H9 (cell line): Measurements from ENCODE around the gene LHX4. TPM values are rescaled to one million over a fixed set of nuclear protein-coding genes. Genes with fewer than 3 reads are reported as not detected.

Source experiments
- DNase-seq: peaks from one replicate; pipeline ENCODE4 v3.0.0-alpha.2; 2017
- H2AFZ ChIP-seq: one replicate; pipeline ENCODE4 v1.6.1; 2013; ENCODE audit warnings: mild to moderate bottlenecking, low read length, control low read depth, moderate library complexity
- H2AK5ac ChIP-seq: 2 replicates; pipeline ENCODE4 v1.6.1; 2013; ENCODE audit warnings: low read length, control low read depth, mixed read lengths; ENCODE audit not compliant: insufficient read length
- H2BK120ac ChIP-seq: one replicate; pipeline ENCODE4 v1.6.1; 2013; ENCODE audit warnings: low read depth, mild to moderate bottlenecking, low read length, control low read depth, inconsistent platforms; ENCODE audit not compliant: poor library complexity, severe bottlenecking
- H2BK12ac ChIP-seq: 2 replicates; pipeline ENCODE4 v1.6.1; 2013; ENCODE audit warnings: low read length, control low read depth, mixed read lengths, low read depth; ENCODE audit not compliant: insufficient read length
- H2BK15ac ChIP-seq: 2 replicates; pipeline ENCODE4 v1.6.1; 2013; ENCODE audit warnings: low read depth, low read length, control low read depth
- H2BK20ac ChIP-seq: one replicate; pipeline ENCODE4 v1.6.1; 2013; ENCODE audit warnings: low read depth, mild to moderate bottlenecking, low read length, control low read depth, inconsistent platforms; ENCODE audit not compliant: poor library complexity, severe bottlenecking
- H2BK5ac ChIP-seq: 2 replicates; pipeline ENCODE4 v1.6.1; 2013; ENCODE audit warnings: low read length, control low read depth, mixed read lengths; ENCODE audit not compliant: insufficient read length
- H3K14ac ChIP-seq: 2 replicates; pipeline ENCODE4 v1.6.1; 2013; ENCODE audit warnings: low read length, control low read depth; ENCODE audit not compliant: insufficient read depth
- H3K18ac ChIP-seq: 2 replicates; pipeline ENCODE4 v1.6.1; 2013; ENCODE audit warnings: low read depth, mild to moderate bottlenecking, mixed read lengths, low read length, control low read depth; ENCODE audit not compliant: insufficient read length
- H3K23ac ChIP-seq: 2 replicates; pipeline ENCODE4 v1.6.1; 2013; ENCODE audit warnings: low read length, control low read depth, mixed read lengths, low read depth; ENCODE audit not compliant: insufficient read length
- H3K23me2 ChIP-seq: 2 replicates; pipeline ENCODE4 v1.6.1; 2013; ENCODE audit warnings: low read depth, mild to moderate bottlenecking, mixed read lengths, low read length, control low read depth; ENCODE audit not compliant: insufficient read length, poor library complexity, severe bottlenecking
- H3K27ac ChIP-seq: 2 replicates; pipeline ENCODE4 v1.5.1; 2013; ENCODE audit warnings: low read length, control low read depth, mixed read lengths, low read depth; ENCODE audit not compliant: insufficient read length
- H3K27me3 ChIP-seq: 2 replicates; pipeline ENCODE4 v1.6.1; 2013; ENCODE audit warnings: low read length, control low read depth, inconsistent platforms; ENCODE audit not compliant: insufficient read depth
- H3K4ac ChIP-seq: 2 replicates; pipeline ENCODE4 v1.6.1; 2013; ENCODE audit warnings: low read depth, mild to moderate bottlenecking, control low read depth, inconsistent platforms, low read length, moderate library complexity
- H3K4me1 ChIP-seq: 2 replicates; pipeline ENCODE4 v1.6.1; 2013; ENCODE audit warnings: low read length, control low read depth, inconsistent platforms; ENCODE audit not compliant: insufficient read depth
- H3K4me2 ChIP-seq: 2 replicates; pipeline ENCODE4 v1.6.1; 2013; ENCODE audit warnings: low read length, control low read depth, mixed read lengths; ENCODE audit not compliant: insufficient read length, insufficient read depth
- H3K56ac ChIP-seq: 2 replicates; pipeline ENCODE4 v1.6.1; 2013; ENCODE audit warnings: low read depth, mild to moderate bottlenecking, mixed read lengths, low read length, control low read depth; ENCODE audit not compliant: insufficient read length
- H3K79me1 ChIP-seq: 2 replicates; pipeline ENCODE4 v1.6.1; 2013; ENCODE audit warnings: low read depth, mild to moderate bottlenecking, moderate library complexity, low read length, control low read depth, inconsistent platforms; ENCODE audit not compliant: insufficient read depth, poor library complexity, severe bottlenecking
- H3K79me2 ChIP-seq: 2 replicates; pipeline ENCODE4 v1.6.1; 2013; ENCODE audit warnings: low read length, control low read depth, inconsistent platforms; ENCODE audit not compliant: insufficient read depth
- H3K9ac ChIP-seq: 2 replicates; pipeline ENCODE4 v1.6.1; 2013; ENCODE audit warnings: low read length, control low read depth, mixed read lengths; ENCODE audit not compliant: insufficient read length; ENCODE audit errors: extremely low read depth
- H3K9me3 ChIP-seq: one replicate; pipeline ENCODE4 v1.6.1; 2013; ENCODE audit warnings: low read depth, low read length, inconsistent platforms; ENCODE audit not compliant: control insufficient read depth
- H3T11ph ChIP-seq: one replicate; pipeline ENCODE4 v1.6.1; 2013; ENCODE audit warnings: mild to moderate bottlenecking, low read length, control low read depth, inconsistent platforms
- H4K20me1 ChIP-seq: one replicate; pipeline ENCODE4 v1.6.1; 2013; ENCODE audit not compliant: control insufficient read depth, insufficient read length, insufficient read depth
- H4K5ac ChIP-seq: 2 replicates; pipeline ENCODE4 v1.6.1; 2013; ENCODE audit warnings: low read depth, mild to moderate bottlenecking, mixed read lengths, low read length, control low read depth; ENCODE audit not compliant: insufficient read length
- H4K8ac ChIP-seq: replicated peaks from 2 replicates; pipeline ENCODE4 v1.6.1; 2013; ENCODE audit warnings: low read length, control low read depth, mixed read lengths, low read depth; ENCODE audit not compliant: insufficient read length
- H4K91ac ChIP-seq: 2 replicates; pipeline ENCODE4 v1.6.1; 2013; ENCODE audit warnings: low read depth, mild to moderate bottlenecking, moderate library complexity, mixed read lengths, low read length, control low read depth; ENCODE audit not compliant: insufficient read length
- H3K27ac Mint-ChIP-seq, 3 experiments: 2 replicates in 2 of 3; 3 replicates in 1 of 3; pipeline ENCODE4 v1.8.0; 2020 to 2021; ENCODE audit warnings: mixed read lengths in 3 of 3, mild to moderate bottlenecking in 1 of 3, moderate library complexity in 1 of 3
- H3K27me3 Mint-ChIP-seq: 2 replicates; pipeline ENCODE4 v1.8.0; 2021; ENCODE audit warnings: low read depth, mild to moderate bottlenecking, moderate library complexity, mixed read lengths
- H3K36me3 Mint-ChIP-seq, 3 experiments: 2 replicates in 2 of 3; 3 replicates in 1 of 3; pipeline ENCODE4 v1.8.0; 2020 to 2021; ENCODE audit warnings: low read depth in 3 of 3, mixed read lengths in 3 of 3; ENCODE audit not compliant: insufficient read depth in 1 of 3
- H3K4me1 Mint-ChIP-seq, 2 experiments: 2 replicates each; pipeline ENCODE4 v1.8.0; 2020; ENCODE audit warnings: mixed read lengths in 2 of 2
- H3K4me3 Mint-ChIP-seq, 2 experiments: 2 replicates in 1 of 2; 3 replicates in 1 of 2; pipeline ENCODE4 v1.8.0; 2020 to 2021; ENCODE audit warnings: mild to moderate bottlenecking in 2 of 2, mixed read lengths in 2 of 2, moderate library complexity in 1 of 2
- H3K9me3 Mint-ChIP-seq, 2 experiments: 2 replicates in 1 of 2; 3 replicates in 1 of 2; pipeline ENCODE4 v1.8.0; 2020; ENCODE audit warnings: mild to moderate bottlenecking in 2 of 2, mixed read lengths in 2 of 2, moderate library complexity in 1 of 2
- WGBS: extraction: QIAGEN DNeasy Blood & Tissue Kit; methylation state at CpG from one replicate; pipeline ENCODE4 v1.1.7; 2013; ENCODE audit warnings: missing lambda C conversion rate, low lambda C conversion rate, mixed read lengths; ENCODE audit not compliant: insufficient read length; ENCODE audit errors: extremely low coverage; 5-methylcytosine and 5-hydroxymethylcytosine counted together
- total RNA-seq: library from RNA; stranded (reverse); gene quantifications from 2 replicates; pipeline ENCODE4 v1.2.1, GENCODE V29; 2021
- TF ChIP-seq, protein P1 (sequence below): fragments of 200-600 bp; sonication (generic); conservative IDR thresholded peaks from 3 replicates; pipeline ENCODE4 v1.8.0; 2021; ENCODE audit warnings: antibody characterized with exemption, mild to moderate bottlenecking

LHX4 gene
- total RNA-seq, 1 experiment from 2014 or later: 1.9 TPM

DNA sequence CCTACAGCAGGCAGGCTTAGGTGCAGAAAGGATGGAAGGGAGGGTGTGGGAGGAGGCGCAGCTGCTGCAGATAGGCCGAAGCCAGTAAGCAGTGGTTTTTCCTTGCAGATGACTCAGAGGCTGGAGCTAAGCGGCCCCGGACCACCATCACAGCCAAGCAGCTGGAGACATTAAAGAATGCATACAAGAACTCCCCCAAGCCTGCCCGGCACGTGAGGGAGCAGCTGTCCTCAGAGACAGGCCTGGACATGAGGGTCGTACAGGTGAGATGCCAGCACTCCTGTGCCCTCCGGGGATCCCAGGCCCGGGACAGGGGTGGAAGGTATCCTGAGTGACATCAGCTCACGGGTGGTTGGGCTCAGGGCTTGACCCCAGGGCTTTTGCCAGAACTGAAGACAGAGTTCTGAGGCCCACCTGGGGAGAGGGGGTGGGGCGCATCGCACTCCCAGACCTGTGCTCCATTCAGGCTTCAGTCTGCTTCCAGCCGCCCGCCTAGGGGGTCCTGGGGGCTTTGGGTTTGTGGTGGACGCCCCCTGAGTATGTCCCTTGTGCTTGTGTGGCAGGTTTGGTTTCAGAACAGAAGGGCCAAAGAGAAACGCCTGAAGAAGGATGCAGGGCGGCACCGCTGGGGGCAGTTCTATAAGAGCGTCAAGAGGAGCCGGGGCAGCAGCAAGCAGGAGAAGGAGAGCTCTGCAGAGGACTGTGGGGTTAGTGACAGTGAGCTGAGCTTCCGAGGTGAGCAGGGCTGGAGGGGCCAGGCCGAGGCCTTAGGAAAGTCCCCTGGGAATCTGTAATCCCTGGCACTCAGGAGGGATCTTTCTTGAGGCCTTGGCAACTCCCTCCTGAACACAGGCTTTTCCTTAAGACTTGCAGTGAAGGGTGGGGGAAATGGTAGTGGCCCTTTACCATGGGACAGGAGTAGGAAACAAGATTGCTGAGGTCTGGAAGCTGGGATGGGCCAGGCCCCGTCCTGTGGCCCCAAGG lies 41.5 kb downstream of the LHX4 start:
- H3K23ac ChIP-seq: no peak overlapping the region
- H2BK20ac ChIP-seq: no peak overlapping the region
- no peak overlapping the region for H3K9ac ChIP-seq
- no peak overlapping the region for H3K4me2 ChIP-seq
- H2AFZ ChIP-seq: no peak overlapping the region
- H3K36me3 Mint-ChIP-seq: peaks cover 31 to 41% (median 38%) of the 10 kb centered on the region in 3 experiments
- no peak overlapping the region for H3K4me3 Mint-ChIP-seq
- H3K18ac ChIP-seq: no peak overlapping the region
- H3K9me3 Mint-ChIP-seq: peaks cover 0 to 9% of the 10 kb centered on the region in 2 experiments; a peak in 2 of 5 replicates
- H4K8ac ChIP-seq: no peak overlapping the region
- H3K27ac ChIP-seq: no peak overlapping the region
- no peak overlapping the region for H3K14ac ChIP-seq
- no peaks in the 10 kb centered on the region for H4K20me1 ChIP-seq
- H2BK15ac ChIP-seq: no peak overlapping the region; the same call in 1 of the 2 replicates
- H2AK5ac ChIP-seq: no peak overlapping the region
- TF ChIP-seq, protein P1, sequence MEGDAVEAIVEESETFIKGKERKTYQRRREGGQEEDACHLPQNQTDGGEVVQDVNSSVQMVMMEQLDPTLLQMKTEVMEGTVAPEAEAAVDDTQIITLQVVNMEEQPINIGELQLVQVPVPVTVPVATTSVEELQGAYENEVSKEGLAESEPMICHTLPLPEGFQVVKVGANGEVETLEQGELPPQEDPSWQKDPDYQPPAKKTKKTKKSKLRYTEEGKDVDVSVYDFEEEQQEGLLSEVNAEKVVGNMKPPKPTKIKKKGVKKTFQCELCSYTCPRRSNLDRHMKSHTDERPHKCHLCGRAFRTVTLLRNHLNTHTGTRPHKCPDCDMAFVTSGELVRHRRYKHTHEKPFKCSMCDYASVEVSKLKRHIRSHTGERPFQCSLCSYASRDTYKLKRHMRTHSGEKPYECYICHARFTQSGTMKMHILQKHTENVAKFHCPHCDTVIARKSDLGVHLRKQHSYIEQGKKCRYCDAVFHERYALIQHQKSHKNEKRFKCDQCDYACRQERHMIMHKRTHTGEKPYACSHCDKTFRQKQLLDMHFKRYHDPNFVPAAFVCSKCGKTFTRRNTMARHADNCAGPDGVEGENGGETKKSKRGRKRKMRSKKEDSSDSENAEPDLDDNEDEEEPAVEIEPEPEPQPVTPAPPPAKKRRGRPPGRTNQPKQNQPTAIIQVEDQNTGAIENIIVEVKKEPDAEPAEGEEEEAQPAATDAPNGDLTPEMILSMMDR: no peak
- H4K5ac ChIP-seq: no peak overlapping the region
- no peak overlapping the region for H2BK5ac ChIP-seq
- no peaks in the 10 kb centered on the region for H3K9me3 ChIP-seq
- no peaks in the 10 kb centered on the region for H3K79me2 ChIP-seq
- no peak overlapping the region for H2BK120ac ChIP-seq
- peaks cover 8% of the 10 kb centered on the region; the same call in 1 of the 2 replicates for H3K4me1 ChIP-seq
- H2BK12ac ChIP-seq: no peak overlapping the region
- peak overlapping the region; percentile 59 to 90 (median 82); a peak in 5 of 7 replicates for H3K27ac Mint-ChIP-seq
- H3K27me3 Mint-ChIP-seq: peaks cover 2% of the 10 kb centered on the region
- H3K23me2 ChIP-seq: no peaks in the 10 kb centered on the region
- H3T11ph ChIP-seq: no peak overlapping the region
- no peaks in the 10 kb centered on the region for H3K79me1 ChIP-seq
- no peak for DNase-seq
- WGBS: no CpG with 5 or more reads among the region's 23 CpGs
- H4K91ac ChIP-seq: no peak overlapping the region
- H3K4me1 Mint-ChIP-seq: peaks cover 43 to 52% of the 10 kb centered on the region in 2 experiments
- no peak overlapping the region for H3K56ac ChIP-seq
- no peaks in the 10 kb centered on the region for H3K27me3 ChIP-seq
- no peak overlapping the region for H3K4ac ChIP-seq
